SIG-M5 treated with dmso at 0.1 percent for 504 hours (cell line): ENCODE results near the gene LRRC73.
A peak's percentile ranks its signal among the peaks of the same experiment; 100 is the strongest.
"Not testable (repeated sequence)": the region's sequence is repeated elsewhere in the genome, so short reads cannot be mapped to it uniquely, and the experiment has no call there.

Experiments
- DNase-seq: peaks from one replicate; lab custom pipeline; 2025; ENCODE audit not compliant: unreplicated experiment; lab: John Stamatoyannopoulos, UW

LRRC73 gene

DNA sequence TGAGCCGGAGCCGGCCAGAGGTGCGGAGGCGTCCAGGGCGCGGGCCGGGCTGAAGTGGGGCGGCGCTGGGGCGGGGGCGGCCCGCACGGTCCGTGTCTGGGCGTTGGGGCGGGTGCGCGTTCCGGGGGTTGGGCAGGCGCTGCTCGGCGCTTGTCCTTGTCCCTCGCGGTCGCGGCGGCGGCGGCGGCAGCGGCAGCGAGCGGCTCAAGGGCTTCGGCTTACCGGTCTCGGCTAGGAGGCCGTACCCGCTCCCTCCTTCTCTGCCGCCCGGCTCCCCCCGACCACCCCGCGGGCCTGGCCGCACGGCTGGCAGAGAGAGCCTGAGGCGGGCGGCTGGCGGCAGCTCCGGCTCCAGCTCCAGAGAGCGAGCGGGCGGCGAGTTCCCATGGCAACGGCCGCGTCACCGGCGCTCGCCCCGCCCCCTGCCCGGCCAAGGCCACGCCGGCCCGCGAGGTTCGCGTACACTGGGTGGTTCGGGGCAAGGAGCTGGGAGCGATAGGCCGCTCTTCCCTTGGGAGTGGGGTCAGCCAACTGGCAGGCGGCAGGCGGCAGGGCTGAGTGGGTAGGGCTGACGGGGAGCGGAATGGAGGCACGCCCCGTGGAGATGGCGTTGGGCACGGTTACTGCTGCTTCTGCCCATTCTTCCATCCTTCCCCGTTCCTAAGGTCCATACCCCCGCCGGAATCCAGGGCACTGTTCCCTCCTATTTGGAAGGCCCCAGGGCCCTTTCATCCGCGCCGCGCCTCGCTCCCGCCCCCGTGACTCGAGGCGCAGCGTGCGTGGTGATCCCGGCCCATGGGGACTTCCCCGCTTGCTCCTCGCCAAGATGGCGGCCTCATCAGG is at the start of gene LRRC73:
LRRC73 (minus strand) TSS at position 363 of the 843 bp plus-strand sequence. CDS start 561 bp downstream, outside the sequence.
- DNase-seq = peak; percentile 24

- no peak for DNase-seq
Measured at GRCh38 chr6:43559328-43559727, 49.2 kb upstream of the LRRC73 start.

DNA sequence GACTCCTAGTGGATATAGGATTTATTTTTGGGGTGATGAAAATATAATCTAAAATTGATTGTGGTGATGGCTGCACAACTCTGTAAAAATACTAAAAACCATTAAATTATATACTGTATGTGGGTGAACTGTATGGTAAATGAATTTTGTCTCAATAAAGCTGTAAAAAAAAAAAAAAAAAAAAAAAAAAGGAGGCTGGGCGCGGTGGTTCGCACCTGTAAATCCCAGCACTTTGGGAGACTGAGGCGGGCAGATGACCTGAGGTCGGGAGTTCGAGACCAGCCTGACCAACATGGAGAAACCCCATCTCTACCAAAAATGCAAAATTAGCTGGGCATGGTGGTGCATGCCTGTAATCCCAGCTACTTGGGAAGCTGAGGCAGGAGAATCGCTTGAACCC is 47.5 kb upstream of the LRRC73 start:
- not testable (repeated sequence) for DNase-seq

GRCh38 chr6:43547222-43547621 is 37.1 kb upstream of the LRRC73 start:
- no peak for DNase-seq

- no peak for DNase-seq
Measured at GRCh38 chr6:43544461-43544860, 34.3 kb upstream of the LRRC73 start.

- DNase-seq = no peak
Measured at GRCh38 chr6:43541774-43542471, 31.8 kb upstream of the LRRC73 start.

DNA sequence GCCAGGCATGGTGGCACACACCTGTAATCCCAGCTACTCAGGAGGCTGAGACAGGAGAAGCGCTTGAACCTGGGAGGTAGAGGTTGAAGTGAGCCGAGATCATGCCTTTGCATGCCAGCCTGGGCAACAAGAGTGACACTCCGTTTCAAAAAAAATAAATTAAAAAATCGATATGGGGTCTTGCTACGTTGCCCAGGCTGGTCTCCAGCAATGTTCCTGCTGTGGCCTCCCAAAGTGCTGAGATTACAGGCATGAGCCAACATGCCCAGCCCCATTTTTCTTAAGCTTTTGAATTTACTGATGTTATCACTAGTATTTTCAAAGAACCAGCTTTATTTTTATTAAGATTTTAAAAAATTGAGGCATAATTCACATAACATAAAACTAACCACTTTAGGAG is 30.4 kb upstream of the LRRC73 start:
- DNase-seq = no peak

DNA sequence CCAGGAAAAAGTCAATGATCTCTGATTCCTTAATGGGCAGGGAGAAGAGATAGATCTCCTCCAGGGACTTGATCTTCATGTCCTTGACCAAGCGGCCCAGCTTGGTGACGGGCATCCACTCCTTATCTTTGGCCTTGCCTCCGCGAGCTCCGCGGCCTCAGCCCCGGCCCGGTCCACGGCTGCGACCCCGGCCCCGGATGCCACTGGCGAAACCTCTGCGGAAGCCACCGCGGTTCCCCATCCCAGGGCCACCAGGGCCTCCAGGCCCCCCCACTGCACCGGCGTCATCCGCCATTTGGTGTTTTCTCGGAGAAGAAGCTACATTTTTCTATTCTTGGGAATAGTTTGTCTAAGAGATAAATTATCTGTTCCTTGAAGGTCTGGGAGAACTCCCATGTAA is 29.3 kb upstream of the LRRC73 start:
- DNase-seq = not testable (repeated sequence)

DNA sequence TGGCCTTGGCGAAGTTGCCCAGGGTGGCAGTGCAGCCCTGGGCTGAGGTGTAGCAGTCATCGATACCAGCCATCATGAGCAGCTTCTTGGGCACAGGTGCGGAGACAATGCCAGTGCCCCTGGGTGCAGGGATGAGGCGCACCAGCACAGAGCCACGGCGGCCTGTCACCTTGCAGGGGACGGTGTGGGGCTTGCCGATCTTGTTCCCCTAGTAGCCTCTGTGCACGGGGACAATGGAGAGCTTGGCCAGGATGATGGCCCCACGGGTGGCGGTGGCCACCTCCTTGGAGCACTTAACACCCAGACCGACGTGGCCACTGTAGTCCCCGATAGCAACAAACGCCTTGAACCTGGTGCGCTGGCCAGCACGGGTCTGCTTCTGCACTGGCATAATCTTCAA is 28.8 kb upstream of the LRRC73 start:
- not testable (repeated sequence) for DNase-seq

DNA sequence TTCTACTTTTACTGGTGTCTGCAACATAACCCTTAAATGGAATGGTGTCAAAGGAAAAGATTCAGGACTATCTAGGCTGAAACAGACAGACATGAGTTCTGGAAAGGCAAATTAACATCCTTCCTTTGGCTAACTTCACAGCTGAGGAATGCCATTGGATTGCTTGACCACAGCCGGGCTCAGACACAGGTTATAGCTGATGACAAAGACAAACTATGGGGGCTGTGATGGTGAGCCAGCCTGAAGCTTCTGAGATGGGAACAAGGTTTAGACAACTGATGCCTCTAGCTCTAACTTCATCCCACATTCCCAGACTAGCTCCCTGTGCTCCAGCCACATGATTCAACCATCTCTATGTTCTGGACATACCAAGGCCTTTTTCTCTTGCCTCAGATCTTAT is 22.1 kb upstream of the LRRC73 start:
- no peak for DNase-seq

- no peak for DNase-seq
Measured at GRCh38 chr6:43524483-43524961, 14.4 kb upstream of the LRRC73 start.

GRCh38 chr6:43523284-43523683 is 13.1 kb upstream of the LRRC73 start:
- no peak for DNase-seq

- no peak for DNase-seq
Measured at GRCh38 chr6:43522547-43523261, 12.6 kb upstream of the LRRC73 start.

- DNase-seq = no peak
Measured at GRCh38 chr6:43521836-43522235, 11.7 kb upstream of the LRRC73 start.

- no peak for DNase-seq
Measured at GRCh38 chr6:43520097-43520496, 10.0 kb upstream of the LRRC73 start.

DNA sequence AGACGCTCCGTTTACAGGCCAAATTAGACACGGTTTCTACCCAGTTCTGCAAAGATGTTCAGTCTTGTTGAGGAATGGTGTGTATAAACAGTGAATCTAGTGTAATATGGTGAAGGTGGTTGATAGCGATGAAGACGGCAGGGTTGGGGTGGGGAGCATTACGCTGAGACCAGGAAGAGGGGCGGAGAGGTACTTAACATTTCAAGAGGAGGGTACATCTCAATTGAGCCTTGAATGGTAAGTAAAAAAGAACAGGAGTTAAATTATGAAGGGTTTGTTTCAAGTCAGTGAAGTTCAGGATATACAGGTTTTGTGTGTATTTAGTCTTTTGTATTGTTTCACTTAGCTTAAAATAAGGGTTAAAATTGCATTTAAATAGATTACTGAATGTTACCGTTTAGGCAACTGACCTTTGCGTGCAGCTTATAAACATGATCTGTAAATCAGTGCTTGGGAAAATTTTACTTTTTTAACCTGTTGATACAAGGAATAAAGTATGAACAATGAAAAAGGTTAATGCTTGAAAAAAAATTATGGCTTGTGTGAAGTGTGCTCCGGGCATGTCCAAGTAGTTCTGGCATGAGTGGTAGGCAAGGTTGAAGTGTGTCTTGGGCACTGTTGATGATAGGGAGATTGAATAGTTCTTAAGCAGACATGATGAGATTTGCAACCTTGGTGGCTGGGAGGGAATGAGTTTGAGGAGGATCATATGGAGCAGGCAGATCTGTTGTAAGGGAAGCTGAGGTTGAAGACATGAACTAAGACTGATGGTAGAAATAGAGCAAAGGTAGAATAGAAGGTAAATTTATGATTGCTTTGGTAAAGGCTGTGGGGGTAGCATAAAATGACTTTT is 7.6 kb upstream of the LRRC73 start:
- DNase-seq = peak; percentile 20

GRCh38 chr6:43516697-43517504 is 6.8 kb upstream of the LRRC73 start, which contains the start of the genes POLR1C and YIPF3:
Gene POLR1C (plus strand): TSS chr6:43517089. CDS start chr6:43517110, 21 bp downstream.
Gene YIPF3 (minus strand): TSS chr6:43516926. CDS start chr6:43516807, 119 bp downstream.
- DNase-seq = peak; percentile 98

GRCh38 chr6:43516367-43516696 is 6.2 kb upstream of the LRRC73 start:
- DNase-seq = no peak

GRCh38 chr6:43515808-43516207 is 5.7 kb upstream of the LRRC73 start:
- no peak for DNase-seq
